ENCODE results near the gene MOCS1.

The MOCS1 gene

DNA sequence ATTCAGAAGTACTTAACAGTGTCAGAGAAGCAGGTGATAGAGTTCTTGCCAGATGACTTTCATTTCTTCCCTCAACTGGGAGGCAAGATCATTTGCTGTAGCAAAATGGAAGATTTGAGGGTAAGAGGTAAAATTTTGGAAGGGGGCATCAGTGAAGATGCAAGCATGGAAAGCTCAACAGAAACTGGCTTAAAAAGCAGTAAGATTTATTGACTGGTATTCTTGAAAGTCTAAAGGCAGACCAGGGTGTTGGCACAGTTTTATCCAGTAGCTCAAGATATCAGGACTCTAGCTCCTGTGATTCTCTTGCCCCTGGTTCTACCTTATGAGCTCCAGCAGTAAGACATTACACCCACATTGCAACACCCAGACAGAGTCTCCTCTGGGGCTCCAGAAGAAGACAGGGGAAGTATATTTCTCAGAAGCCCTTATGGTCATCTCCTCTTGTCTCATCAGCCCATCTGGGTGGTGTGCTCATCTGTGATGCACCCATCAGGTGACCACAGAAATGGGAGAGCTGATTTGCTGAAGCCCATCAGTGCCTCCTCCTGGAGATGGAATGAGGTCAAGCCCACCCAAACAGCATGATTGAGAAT, 16.0 kb upstream of the MOCS1 start:
- DNase-seq (ENCODE audit: low read depth in 2 of 2, low spot score in 1 of 2): no peak

DNA sequence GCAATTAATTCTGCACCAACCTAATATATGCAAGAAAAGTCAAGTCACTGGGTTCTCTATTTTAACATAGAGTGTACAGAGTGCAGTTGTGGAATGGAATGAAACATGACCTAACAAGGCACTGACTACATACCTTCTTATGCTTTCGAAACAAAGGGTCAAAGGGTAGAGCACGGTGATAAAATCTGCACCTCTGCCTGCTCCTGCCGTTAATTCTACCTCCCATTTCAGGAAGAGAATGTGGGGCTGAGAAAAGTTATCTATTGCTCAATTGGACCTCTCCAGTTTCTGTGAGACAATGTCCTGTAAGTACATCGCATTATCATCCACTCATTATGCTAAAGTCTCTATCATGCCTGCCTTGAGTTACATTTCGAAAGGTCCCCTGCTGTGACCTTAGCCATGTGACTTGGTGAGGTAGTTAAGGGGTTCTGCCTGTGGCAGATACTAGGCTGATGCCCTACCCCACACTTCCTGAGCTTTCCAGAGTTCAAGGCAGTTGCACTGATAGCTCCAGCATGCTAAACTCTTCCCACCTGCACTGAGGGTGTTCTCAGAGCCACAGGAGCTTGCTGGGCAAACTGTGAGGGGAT, 14.0 kb upstream of the MOCS1 start:
- no peak for DNase-seq (ENCODE audit: low read depth in 2 of 2, low spot score in 1 of 2)

DNA sequence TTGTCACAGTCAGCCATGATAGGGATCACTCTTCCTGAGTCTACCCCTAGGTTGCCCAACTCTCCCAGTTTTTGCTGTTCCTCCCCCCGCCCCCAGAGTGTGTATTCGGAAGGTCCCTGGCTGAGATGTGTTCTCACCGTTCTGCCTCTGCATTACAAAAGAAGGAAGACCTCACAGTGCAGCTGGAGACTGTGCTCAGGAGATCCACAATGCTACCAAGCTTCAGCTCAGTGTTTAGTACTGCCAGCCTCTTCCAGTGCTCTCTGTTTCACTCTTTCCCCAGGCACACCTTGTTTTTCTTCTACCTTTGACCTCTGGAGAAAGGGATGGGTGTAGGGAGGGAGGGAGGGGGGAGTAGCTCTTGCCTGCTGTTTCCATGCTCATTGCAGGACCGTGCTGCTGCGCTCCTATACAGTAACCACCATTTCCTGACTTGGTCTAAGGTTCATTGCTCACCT, 13.4 kb upstream of the MOCS1 start:
- DNase-seq (ENCODE audit: low read depth in 2 of 2, low spot score in 1 of 2): no peak

DNA sequence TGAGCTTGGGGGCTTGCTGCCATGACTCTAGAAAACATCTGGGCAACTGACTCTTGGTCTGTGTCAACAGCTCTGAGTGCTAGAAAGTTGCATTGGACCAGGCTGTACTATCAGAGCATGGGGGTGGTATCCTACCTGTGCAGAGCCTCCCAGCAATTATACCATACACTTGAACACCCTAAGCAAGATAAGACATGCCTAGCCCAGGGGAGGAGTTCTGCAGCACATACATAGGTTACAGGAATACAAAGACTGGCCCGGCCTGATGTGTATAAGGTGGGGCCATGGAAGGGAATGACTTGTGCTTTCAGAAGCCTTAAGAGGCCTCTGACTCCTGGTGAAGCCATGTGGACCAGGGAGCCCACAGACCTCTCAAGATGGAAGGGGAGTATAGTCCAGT, 11.4 kb upstream of the MOCS1 start:
- DNase-seq (ENCODE audit: low read depth in 2 of 2, low spot score in 1 of 2): no peak

DNA sequence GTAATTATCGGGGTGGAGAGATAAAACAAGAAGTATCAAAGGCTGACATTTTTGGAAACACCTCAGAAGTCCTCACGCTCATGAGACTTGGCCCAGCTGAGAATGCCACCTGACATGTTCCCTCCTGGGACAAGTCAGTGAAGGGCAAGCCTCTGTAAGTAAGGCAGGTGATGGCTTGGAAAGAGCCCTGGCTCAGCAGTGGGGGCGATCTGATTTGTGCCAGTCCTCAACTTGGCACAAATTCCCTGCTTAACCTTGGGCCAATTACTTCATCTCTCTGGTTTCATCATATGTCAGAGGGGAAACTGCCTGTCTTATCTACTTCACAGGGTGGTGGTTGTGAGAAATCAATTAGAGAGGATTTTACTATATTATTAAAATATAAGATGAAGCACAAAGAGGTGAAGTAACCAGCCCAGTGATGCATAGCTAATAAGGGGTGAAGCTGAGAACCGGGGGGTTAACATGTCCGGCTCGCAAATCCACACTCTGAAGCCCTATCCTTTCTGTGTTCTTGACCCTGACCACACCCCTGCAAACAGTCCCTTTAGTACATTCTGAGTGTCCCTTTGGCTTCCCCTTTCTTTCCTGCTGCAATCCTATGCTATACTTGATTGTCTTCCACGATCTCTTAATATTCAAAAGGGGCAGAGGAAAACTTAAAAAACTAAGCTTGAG, 8.8 kb upstream of the MOCS1 start:
- DNase-seq (ENCODE audit: low read depth in 2 of 2, low spot score in 1 of 2): no peak

DNA sequence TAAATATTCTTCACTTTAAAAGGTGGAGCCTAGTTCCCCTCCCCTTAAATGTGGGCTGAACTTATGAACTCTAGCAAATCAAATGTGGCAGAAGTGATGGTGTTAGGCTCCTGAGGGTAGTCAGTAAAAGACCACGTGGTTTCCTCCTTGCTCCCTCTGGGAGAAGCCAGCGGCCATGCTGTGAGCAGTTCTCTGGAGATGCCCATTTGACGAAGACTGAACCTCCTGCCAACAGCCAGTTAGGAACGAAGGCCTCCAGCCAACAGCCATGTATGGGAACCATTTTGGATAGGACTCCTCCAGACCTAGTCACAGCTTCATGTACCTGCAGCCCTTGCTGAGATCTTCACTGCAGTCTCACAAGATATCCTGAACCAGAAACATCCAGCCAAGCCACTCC, 7.6 kb upstream of the MOCS1 start:
- no peak for DNase-seq (ENCODE audit: low read depth in 2 of 2, low spot score in 1 of 2)

DNA sequence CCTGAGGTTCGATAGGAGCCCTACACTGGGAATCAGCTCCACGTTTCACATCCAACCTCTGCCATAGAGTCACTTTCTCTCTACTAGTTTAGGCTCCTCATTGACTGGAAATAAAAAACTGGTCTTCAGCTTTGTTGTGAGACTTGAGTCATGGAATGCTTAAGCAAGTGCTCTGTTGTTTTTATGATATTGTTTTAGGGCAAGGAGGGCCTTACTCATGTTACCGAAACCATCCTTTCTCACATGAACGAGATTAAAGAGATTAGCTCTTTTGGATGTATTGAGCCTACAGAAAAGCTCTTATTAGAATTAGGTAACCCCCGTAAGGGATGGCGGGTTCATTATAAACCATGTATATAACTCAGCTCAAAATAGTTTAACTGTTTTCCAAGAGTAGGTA, 6.9 kb upstream of the MOCS1 start:
- no peak for DNase-seq (ENCODE audit: low read depth in 2 of 2, low spot score in 1 of 2)

DNA sequence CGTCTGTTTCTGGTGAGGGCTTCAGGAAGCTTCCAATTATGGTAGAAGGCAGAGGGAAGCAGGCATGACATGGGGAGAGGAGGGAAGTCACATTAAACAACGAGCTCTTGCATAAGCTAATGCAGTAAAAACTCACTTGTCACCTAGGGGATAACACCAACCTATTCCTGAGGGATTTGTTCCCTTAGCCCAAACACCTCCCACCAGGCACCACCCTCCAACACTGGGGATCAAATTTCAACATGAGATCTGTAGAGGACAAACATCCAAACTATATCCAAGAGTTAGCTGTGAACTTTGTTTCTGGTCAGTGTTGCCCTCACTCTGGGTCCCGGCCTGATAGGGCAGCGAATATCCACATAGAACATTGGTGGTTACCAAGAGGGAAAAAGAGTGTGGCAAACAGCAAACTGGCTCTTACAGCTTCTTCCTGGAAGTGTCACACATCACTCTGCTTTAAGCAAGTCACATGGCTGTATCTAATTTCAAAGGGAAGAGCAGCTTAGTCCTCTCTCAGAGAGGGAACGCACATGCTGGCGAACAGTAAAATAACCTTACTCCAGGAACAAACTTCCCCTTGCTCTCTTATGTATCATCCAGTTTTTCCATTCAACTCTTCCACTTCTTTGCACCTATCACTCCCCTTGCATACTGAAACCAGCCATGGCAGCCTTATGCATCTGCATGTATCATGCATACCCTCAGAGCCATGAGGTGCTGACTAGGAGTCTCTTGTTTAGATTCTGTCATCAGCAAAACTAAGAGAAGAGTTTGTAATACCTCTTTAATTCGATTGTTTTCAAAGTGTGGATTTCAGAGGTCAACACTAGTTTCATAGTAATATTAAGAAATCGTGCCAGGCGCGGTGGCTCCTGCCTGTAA, 4.8 kb upstream of the MOCS1 start:
- DNase-seq (ENCODE audit: low read depth in 2 of 2, low spot score in 1 of 2): no peak

DNA sequence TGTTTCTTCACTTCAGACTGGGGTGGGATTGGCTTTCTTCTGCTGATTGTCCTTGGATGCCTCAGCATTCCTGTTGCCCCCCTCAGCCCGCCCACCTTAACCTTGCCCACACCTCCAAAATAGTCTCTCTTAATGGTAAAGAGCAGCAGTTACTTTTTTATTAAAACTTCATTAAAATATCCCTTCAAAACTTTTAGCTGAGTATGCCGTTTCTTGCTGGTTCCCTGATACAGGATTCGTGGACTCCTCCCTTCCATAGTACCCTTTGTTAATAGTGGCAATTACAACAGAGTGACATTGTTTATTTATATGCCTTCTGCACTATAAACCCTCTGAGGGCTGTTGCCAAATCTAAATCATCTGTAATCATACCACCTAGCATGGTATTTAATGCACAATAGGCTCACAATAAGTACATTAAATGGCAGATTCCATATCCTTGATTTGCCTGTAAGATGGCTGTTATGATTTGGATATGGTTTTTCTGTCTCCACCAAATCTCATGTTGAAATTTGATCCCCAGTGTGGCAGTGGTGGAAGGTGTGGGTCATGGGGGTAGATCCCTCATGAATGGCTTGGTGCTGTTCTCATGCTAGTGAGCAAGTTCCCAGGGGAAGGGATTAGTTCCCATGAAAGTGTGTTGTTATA, 3.5 kb upstream of the MOCS1 start:
- no peak for DNase-seq (ENCODE audit: low read depth in 2 of 2, low spot score in 1 of 2)

DNA sequence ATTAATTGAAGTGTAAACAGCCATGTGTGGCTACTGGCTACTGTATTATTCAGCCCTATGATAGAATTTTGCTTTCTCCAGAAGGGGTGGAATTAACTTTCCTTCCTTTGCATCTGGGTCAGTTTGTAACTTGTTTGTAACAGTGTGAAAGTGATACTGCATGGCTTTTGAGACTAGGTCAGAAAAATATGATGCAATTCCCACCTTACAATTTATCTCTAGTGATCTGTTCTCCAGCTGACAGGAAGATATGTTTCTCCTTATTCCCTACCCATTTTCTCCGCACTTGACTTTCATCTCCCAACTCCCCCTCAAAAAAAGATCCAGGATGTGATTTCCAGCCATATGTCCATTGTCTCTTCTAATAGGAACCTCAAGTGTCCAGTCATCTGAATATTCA, 2.6 kb upstream of the MOCS1 start:
- DNase-seq (ENCODE audit: low read depth in 2 of 2, low spot score in 1 of 2): no peak

DNA sequence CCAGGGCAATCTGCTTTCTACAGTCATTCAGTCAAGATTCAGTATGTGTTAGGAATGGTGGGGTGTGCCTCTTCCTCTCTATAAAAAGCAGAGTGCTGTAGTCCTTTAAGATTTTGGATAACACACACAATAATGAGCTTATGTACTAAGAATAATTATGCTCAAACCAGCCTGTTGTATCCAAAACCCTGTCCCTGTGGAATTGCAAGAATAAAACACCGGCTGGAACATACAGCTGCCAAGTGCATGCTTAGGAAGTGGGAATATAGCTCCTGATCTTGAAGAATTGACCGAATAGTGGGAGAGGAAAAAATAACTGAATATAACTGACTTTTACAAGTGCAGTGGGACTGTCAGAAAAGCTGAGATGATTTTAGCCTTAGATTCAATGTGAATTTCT, 979 bp upstream of the MOCS1 start:
- DNase-seq (ENCODE audit: low read depth in 2 of 2, low spot score in 1 of 2): no peak

DNA sequence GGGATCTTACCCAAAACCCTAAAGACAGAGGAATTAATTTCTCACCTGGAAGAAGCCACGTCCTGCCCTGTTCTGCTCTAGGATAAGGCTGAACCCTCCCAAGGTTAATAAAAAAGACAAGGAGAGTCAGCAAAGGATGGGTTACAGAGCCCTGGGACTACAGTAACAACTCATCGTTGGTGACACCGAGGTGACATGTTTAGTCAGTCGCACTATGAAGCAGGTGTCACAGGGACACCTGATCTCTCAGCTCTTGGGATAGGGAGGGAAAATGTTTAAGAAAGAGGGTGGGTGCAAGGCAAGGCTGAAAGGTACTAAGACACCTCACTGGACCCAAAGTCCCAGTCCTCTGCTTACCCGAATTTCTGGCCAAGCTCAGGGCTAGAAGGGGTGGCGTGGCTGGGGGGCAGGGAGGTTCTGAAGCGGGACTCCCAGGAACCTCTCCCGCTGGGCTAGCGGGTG, 562 bp downstream of the MOCS1 start:
- DNase-seq (ENCODE audit: low read depth in 2 of 2, low spot score in 1 of 2): no peak

DNA sequence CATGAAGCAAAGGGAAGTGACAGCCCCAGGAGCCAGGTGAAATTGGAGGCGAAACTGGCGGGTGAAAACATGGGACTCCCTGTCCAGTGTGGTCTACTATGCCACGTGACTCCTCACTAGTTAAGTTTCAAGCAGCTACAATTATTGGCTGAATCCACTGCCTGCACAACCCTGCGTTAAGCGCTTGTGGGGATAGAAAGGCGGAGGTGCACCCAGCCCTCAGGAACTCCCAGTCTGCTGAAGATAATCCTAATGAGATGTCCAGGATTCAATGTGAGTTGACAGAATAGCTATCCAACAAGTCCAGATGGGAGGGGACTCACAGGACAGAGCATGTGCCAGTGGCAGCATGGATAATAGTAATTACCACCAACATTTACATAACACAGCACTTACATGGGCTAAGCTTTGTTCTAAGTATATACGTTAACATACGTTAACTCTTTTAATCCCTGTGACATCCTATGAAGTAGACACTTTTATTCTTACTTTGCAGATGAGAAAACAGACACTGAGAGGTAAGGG, 1.8 kb downstream of the MOCS1 start:
- DNase-seq (ENCODE audit: low read depth in 2 of 2, low spot score in 1 of 2): no peak

DNA sequence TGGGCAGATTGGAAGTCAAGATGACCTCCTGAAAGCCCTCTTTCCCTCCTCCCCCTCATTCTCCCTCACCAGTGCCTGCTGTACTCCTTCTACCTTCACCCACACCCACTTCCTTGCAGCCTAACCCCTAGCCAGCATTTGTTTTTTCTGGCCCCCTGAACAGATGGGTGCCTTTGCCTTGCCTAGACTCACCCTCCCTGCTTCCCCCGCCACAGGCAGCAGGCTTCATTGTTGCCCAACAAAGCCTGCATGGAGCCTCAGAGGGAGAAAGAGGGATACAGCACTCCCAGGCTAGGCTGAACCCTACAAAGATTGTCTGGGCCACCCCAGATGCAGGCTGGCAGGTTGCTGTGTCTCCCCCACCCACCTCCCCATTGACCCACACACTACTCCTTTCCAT, 2.7 kb downstream of the MOCS1 start:
- DNase-seq (ENCODE audit: low read depth in 2 of 2, low spot score in 1 of 2): no peak

DNA sequence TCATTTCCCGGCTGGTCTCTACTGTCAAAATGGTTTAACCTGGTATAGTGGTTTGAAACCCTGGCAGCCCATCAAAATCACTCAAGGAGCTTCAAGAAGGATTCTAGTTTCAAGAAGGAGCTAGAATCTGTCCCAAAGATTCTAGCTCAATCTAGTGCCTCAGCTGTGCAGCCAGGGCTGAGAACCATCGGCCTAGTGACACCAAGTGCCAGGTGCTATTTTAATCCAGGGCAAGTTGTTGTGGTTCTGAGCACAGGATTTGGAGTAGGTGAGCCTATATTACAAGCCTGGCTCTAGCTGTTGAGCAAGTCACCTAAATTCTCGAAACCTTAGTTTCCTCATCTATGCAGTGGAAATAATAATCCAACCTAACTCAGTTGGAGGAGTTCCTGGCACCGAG, 3.7 kb downstream of the MOCS1 start:
- no peak for DNase-seq (ENCODE audit: low read depth in 2 of 2, low spot score in 1 of 2)

DNA sequence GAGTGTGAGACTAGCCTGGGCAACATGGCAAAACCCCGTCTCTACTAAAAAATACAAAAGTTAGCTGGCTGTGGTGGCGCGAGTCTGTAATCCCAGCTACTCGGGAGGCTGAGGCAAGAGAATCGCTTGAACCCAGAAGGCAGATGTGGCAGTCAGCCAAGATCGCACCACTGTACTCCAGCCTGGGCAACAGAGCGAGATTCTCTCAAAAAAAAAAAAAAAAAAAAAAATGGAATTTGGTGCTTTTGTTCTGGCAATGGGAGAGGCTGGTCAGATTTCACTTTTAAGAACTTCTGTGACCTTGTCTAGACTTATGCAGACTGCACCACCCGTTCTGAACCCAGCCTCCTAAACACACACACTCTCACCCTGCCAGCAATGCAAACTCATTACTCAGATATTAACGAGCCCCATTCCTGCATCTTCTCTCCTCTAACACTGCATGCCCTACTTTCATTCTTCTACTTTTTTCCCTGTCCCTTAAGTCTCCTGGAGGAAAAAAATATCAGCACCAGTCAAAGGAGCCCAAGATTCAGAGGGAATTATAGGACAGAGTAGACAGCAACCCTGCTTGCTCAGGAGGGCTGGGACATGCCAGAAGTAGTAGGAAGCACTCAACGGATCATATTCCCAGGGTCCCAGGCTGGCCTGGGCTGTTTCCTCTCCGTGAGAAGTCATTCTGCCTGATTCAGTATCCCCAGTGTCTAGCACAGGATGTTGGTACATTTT, 4.4 kb downstream of the MOCS1 start:
- DNase-seq (ENCODE audit: low read depth in 2 of 2, low spot score in 1 of 2): no peak

DNA sequence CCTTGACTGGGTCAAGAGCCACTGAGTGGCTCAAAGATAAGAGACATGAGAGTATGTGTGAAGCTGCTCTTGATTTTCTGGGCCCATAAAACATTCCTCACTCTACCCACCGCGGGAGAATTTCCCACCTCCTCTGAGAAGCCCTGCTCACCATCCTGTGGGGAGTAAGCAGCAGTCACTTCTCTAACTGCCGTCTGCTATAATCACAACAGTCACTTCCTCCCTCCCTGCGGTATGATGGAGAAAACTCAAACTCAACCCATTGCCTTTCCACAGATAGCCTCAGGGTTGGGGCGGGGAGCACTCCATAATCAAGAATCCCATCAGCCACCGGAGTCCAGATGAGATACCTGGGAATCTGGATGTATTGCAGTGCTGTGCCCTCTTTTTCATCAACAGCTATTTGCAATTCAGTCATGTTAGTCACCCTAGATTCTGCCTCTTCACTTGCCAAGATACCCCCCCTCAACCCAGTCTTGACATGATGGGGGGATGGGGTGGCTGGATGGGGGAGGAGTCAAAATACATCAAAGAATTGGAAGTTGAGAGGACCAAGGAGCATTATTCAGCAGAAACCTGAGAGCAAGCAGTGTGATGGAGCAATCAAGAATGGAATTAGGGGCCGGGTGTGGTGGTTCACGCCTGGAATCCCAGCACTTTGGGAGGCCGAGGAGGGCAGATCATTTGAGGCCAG, 5.1 kb downstream of the MOCS1 start:
- DNase-seq (ENCODE audit: low read depth in 2 of 2, low spot score in 1 of 2): no peak

DNA sequence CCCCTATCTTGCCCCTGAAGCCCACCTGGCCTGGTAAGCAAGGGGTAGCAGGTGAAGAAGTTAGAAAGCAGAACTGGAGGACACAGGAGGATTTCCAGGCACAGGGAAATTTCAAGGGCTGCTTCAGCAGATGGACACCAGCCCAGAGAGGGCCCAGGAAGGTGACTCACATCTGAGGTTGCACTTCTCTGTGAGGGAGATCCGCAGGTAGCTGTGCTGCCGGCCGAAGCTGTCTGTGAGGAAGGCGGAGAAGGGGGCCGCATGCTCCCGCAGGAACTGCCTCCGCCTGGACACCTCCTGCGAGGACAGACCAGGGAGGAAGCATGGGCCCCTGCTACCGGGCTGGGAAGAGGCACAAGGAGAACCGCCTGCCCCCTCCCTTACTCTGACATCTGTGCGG, 7.1 kb downstream of the MOCS1 start:
- DNase-seq (ENCODE audit: low read depth in 2 of 2, low spot score in 1 of 2): no peak

DNA sequence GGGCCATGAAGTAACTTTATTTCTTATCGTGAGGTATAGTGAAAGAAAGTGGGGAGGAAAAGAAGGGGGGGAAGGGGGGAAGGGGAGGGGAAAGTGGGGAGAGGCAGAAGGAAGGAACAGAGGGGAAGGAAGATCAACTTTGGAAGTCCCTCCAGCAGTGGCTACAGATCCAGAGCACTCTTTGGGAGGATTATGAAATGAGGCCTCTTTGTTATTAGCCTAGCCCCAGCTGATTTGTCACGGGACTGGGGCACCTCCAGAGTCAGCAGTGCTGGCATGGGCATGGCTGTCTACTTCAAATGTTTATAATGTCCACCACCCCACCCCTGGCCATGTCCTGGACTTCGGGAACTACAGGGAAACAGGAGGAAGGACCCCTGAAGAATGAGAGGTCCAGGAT, 7.6 kb downstream of the MOCS1 start:
- no peak for DNase-seq (ENCODE audit: low read depth in 2 of 2, low spot score in 1 of 2)

DNA sequence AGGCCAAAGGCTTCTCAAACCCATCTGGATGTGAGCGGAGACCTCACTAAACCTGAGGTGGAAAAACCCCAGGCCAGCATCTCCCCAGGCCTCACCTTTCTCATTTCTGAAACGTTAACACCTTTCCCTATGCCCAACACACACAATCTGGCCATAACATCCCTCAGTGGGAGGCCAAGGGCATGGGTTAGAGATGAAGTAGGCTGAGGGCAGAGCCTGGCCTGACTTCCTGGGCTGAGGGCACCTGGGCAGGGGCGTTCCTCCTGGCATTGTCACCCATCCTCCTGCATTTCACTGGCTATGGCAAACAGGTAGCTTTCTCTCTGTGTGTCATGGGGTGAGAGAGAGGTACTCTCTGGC, 8.4 kb downstream of the MOCS1 start:
- no peak for DNase-seq (ENCODE audit: low read depth in 2 of 2, low spot score in 1 of 2)

Measured in stimulated activated CD8-positive, alpha-beta memory T cell treated with anti-CD3 and anti-CD28 coated beads, Interleukin-4, amount 100 ng/mL, for 1 hour (primary cell).